Spleen (tissue), 7 donors: Measurements from ENCODE around the gene CCDC69.

ENCODE experiments used
- POLR2A ChIP-seq, 3 donors: fragments of 450-650 bp; IDR thresholded peaks; one replicate each; pipeline ENCODE4 v1.5.1; 2017; ENCODE audit warnings: antibody characterized with exemption in 3 of 3, mild to moderate bottlenecking in 1 of 3
- TF ChIP-seq, protein P1 (sequence below), 11 experiments: fragments of 200-600 bp in 7 of 11; fragments of 450-650 bp in 4 of 11; sonication (generic) in 4 of 11; IDR thresholded peaks in 8 of 11; conservative IDR thresholded peaks in 3 of 11; 1 replicate in 7 of 11; 2 replicates in 4 of 11; pipeline versions ENCODE4 v1.4.0 to v1.8.0; 2016 to 2021; ENCODE audit warnings: antibody characterized with exemption in 11 of 11, inconsistent platforms in 4 of 11, mild to moderate bottlenecking in 1 of 11
- donor health status: DM: no; HTN: no; CAD: no; lungs with moderate emphysema.
- donor health status: DM: no; HTN: no; CAD: no.
- donor health status: DM: no; HTN: no; CAD: no.

DNA sequence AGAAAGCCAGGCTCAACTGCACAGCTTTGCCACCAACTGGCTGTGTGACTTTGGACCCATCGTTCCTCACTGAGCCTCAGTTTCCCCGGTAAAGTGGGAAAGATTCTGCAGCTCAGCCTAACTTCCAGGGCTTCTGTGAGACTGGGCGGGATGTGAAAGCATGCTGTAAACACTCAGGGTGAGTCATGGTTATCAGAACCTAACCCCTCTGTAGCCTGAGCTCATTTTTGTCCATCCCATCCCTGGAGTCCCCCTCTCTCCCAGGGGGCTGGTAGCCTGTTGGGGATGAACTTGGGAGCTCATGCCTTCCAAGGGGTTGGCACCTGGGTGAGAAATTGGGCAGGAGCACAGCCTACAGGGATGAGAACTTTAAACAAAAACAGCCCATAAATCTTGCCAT, 2.3 kb downstream of the CCDC69 start:
- TF ChIP-seq POLR2A (IDR thresholded peaks at IDR 0.05), result no peak
- TF ChIP-seq, protein P1, sequence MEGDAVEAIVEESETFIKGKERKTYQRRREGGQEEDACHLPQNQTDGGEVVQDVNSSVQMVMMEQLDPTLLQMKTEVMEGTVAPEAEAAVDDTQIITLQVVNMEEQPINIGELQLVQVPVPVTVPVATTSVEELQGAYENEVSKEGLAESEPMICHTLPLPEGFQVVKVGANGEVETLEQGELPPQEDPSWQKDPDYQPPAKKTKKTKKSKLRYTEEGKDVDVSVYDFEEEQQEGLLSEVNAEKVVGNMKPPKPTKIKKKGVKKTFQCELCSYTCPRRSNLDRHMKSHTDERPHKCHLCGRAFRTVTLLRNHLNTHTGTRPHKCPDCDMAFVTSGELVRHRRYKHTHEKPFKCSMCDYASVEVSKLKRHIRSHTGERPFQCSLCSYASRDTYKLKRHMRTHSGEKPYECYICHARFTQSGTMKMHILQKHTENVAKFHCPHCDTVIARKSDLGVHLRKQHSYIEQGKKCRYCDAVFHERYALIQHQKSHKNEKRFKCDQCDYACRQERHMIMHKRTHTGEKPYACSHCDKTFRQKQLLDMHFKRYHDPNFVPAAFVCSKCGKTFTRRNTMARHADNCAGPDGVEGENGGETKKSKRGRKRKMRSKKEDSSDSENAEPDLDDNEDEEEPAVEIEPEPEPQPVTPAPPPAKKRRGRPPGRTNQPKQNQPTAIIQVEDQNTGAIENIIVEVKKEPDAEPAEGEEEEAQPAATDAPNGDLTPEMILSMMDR (IDR thresholded peaks at IDR 0.05 in 8 of 11, conservative IDR thresholded peaks at IDR 0.05 in 3 of 11), result no peak
